OCI-LY7 (cell line): Measurements from ENCODE around the gene AVL9. TPM values are rescaled to one million over a fixed set of nuclear protein-coding genes. Genes with fewer than 3 reads are reported as not detected.
"Not testable (repeated sequence)": the region's sequence is repeated elsewhere in the genome, so short reads cannot be mapped to it uniquely, and the experiment has no call there.

ENCODE experiments used
- BruUV-seq: library from RNA; stranded (reverse); fragments of 400-500 nt; replicated peaks from 2 replicates; lab custom pipeline; 2021; lab: Mats Ljungman, UMichigan
- CTCF ChIA-PET: fragments of 300-600 bp; sonication (Branson Sonifier 250); formaldehyde crosslinking; loops from one replicate; lab custom pipeline; 2022; ENCODE audit warnings: antibody characterized with exemption; ENCODE audit not compliant: unreplicated experiment; lab: Charles Lee
- POLR2A ChIA-PET: fragments of 300-600 bp; sonication (Branson Sonifier 250); formaldehyde crosslinking; loops from one replicate; lab custom pipeline; 2022; ENCODE audit warnings: antibody characterized with exemption; lab: Charles Lee
- DNase-seq: peaks from one replicate; pipeline ENCODE4 v3.0.0-alpha.2; 2015; ENCODE audit warnings: low spot score
- H2AFZ ChIP-seq: fragments of 200-600 bp; sonication (generic), shearing (Covaris generic); 2 replicates; pipeline ENCODE4 v1.6.1; 2014; ENCODE audit warnings: mild to moderate bottlenecking, antibody characterized with exemption, low read length, moderate library complexity
- H3K27ac ChIP-seq: fragments of 200-600 bp; sonication (generic); 2 replicates; pipeline ENCODE4 v1.5.1; 2014; ENCODE audit warnings: mixed run types, low read depth, mild to moderate bottlenecking, moderate library complexity, low read length, inconsistent platforms; ENCODE audit not compliant: poor library complexity, severe bottlenecking
- H3K36me3 ChIP-seq: fragments of 200-600 bp; sonication (generic); 2 replicates; pipeline ENCODE4 v1.6.1; 2014; ENCODE audit warnings: mild to moderate bottlenecking, antibody characterized with exemption, low read length, moderate library complexity, mixed read lengths; ENCODE audit not compliant: insufficient read depth
- H3K4me1 ChIP-seq: fragments of 200-600 bp; sonication (generic); 2 replicates; pipeline ENCODE4 v1.5.1; 2014; ENCODE audit warnings: mild to moderate bottlenecking, low read length; ENCODE audit not compliant: insufficient read depth, poor library complexity, severe bottlenecking
- H3K4me2 ChIP-seq: fragments of 200-600 bp; sonication (generic); 2 replicates; pipeline ENCODE4 v1.6.1; 2014; ENCODE audit warnings: mild to moderate bottlenecking, low read length
- H3K4me3 ChIP-seq: fragments of 200-600 bp; sonication (generic); 2 replicates; pipeline ENCODE4 v1.5.1; 2014; ENCODE audit warnings: mild to moderate bottlenecking, low read depth, low read length; ENCODE audit not compliant: poor library complexity, severe bottlenecking
- H3K79me2 ChIP-seq: fragments of 200-600 bp; sonication (generic); 2 replicates; pipeline ENCODE4 v1.6.1; 2016; ENCODE audit warnings: low read depth, mild to moderate bottlenecking, low read length, moderate library complexity, mixed read lengths; ENCODE audit not compliant: insufficient read depth
- H3K9me2 ChIP-seq: fragments of 200-600 bp; sonication (generic); 2 replicates; pipeline ENCODE4 v1.6.1; 2016; ENCODE audit warnings: mild to moderate bottlenecking, low read length, mixed read lengths; ENCODE audit not compliant: insufficient read depth
- H3K9me3 ChIP-seq: fragments of 200-600 bp; sonication (generic); 2 replicates; pipeline ENCODE4 v1.6.1; 2014; ENCODE audit warnings: mild to moderate bottlenecking, mixed run types, low read length, mixed read lengths
- H4K20me1 ChIP-seq: fragments of 200-600 bp; sonication (generic); 2 replicates; pipeline ENCODE4 v1.6.1; 2014; ENCODE audit warnings: mild to moderate bottlenecking, antibody characterized with exemption, low read length, moderate library complexity, mixed read lengths; ENCODE audit not compliant: insufficient read depth
- intact Hi-C: fragments of 100-400 bp; cut with micrococcal nuclease; formaldehyde crosslinking; loops from one replicate; pipeline ENCODE4 v1.10.0; 2022; ENCODE audit not compliant: unreplicated experiment
- total RNA-seq, 2 experiments: library from RNA; depleted of rRNA in 1 of 2; stranded (reverse); fragments of >200 nt in 1 of 2; shearing (Covaris generic) in 1 of 2; gene quantifications; 2 replicates each; pipeline ENCODE4 v1.2.3, GENCODE V29; 2014 to 2022

AVL9 gene
- total RNA-seq, 2 experiments from 2014 or later: 36.6 to 54.9 TPM

DNA sequence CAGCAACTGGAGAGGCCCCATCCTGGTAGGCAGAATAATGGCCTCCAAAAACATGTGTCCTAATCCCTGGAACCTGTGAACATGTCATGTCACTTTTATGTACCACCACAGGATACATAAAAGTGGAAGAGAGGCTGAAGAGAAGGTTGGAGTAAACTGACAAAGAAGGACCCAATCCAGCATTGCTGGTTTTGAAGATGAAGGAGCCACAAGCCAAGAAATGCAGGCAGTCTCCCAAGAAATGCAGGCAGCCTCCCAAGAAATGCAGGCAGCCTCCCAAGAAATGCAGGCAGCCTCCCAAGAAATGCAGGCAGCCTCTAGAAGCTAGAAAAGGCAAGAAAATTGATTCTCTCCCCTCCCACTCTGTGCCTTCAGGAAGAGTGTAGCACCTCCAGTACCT lies 142.3 kb downstream of the AVL9 start:
- not testable (repeated sequence) for H3K27ac ChIP-seq, H4K20me1 ChIP-seq, H3K36me3 ChIP-seq, H2AFZ ChIP-seq, DNase-seq, H3K9me2 ChIP-seq, BruUV-seq, H3K4me1 ChIP-seq, H3K9me3 ChIP-seq, H3K4me3 ChIP-seq, H3K79me2 ChIP-seq, H3K4me2 ChIP-seq
- intact Hi-C loops: loop anchor here (5.0 to 10.0 kb wide), 2 partner anchors 63 to 145 kb away; partner anchors contain the start of gene LSM5
- ChIA-PET CTCF (interaction anchor here (0.6 kb wide), 1 partner anchor 350 kb away, joined by 3 read pairs; no protein-coding TSS in a partner anchor), POLR2A (interaction anchor here (2.1 kb wide), 1 partner anchor 142 kb away, joined by 7 read pairs; the partner anchor contains the start of gene AVL9)

Other genes starting within 250 kb of the AVL9 start
- 33.8 and 38.9 TPM in 2 replicates for gene LSM5, start 5.1 kb upstream of the AVL9 start, total RNA-seq (2014; rRNA removed; shearing (Covaris generic))
- gene LSM5, start 5.1 kb upstream of the AVL9 start, total RNA-seq (2022): 108 and 110 TPM in 2 replicates